GM23338 (cell line): ENCODE results near the gene ATP6V1A.

Source experiments
- CREB1 ChIP-seq: fragments of 250-450 bp; sonication (Bioruptor Pico); IDR thresholded peaks from 2 replicates; pipeline ENCODE4 v1.5.0; 2020; ENCODE audit warnings: low read depth, mild to moderate bottlenecking, moderate library complexity
- CTCF ChIP-seq, 2 experiments: fragments of 200-600 bp in 1 of 2; sonication (generic) in 1 of 2; conservative IDR thresholded peaks; 2 replicates each; pipeline versions ENCODE4 v1.5.1 to v1.6.1; 2016 to 2017; ENCODE audit warnings: antibody characterized with exemption in 2 of 2, low read depth in 2 of 2, mild to moderate bottlenecking in 2 of 2, moderate library complexity in 1 of 2
- EZH2 ChIP-seq: fragments of 200-600 bp; sonication (generic); IDR thresholded peaks from one replicate; pipeline ENCODE4 v1.8.0; 2017; ENCODE audit warnings: antibody characterized with exemption, mild to moderate bottlenecking, low read depth; ENCODE audit not compliant: unreplicated experiment
- EZH2phosphoT487 ChIP-seq: fragments of 200-600 bp; sonication (generic); IDR thresholded peaks from one replicate; pipeline ENCODE4 v1.8.1; 2018; ENCODE audit warnings: antibody characterized with exemption; ENCODE audit not compliant: unreplicated experiment
- JUNB ChIP-seq: IDR thresholded peaks from one replicate; pipeline ENCODE4 v1.6.1; 2016; ENCODE audit warnings: antibody characterized with exemption; ENCODE audit not compliant: unreplicated experiment
- POLR2AphosphoS5 ChIP-seq: IDR thresholded peaks from 2 replicates; pipeline ENCODE4 v1.6.1; 2016; ENCODE audit warnings: antibody characterized with exemption, low read depth
- REST ChIP-seq: IDR thresholded peaks from one replicate; pipeline ENCODE4 v1.6.1; 2018; ENCODE audit warnings: antibody characterized with exemption; ENCODE audit not compliant: unreplicated experiment
- STAT1 ChIP-seq: IDR thresholded peaks from one replicate; pipeline ENCODE4 v1.6.1; 2016; ENCODE audit warnings: antibody characterized with exemption; ENCODE audit not compliant: unreplicated experiment
- ZNF331 ChIP-seq: fragments of 250-450 bp; sonication (Bioruptor Pico); IDR thresholded peaks from 2 replicates; pipeline ENCODE4 v1.5.0; 2020; ENCODE audit warnings: low read depth, mild to moderate bottlenecking, moderate library complexity
- ZNF462 ChIP-seq: fragments of 250-450 bp; sonication (Bioruptor Pico); IDR thresholded peaks from 2 replicates; pipeline ENCODE4 v1.5.0; 2020; ENCODE audit warnings: mild to moderate bottlenecking, moderate library complexity

DNA sequence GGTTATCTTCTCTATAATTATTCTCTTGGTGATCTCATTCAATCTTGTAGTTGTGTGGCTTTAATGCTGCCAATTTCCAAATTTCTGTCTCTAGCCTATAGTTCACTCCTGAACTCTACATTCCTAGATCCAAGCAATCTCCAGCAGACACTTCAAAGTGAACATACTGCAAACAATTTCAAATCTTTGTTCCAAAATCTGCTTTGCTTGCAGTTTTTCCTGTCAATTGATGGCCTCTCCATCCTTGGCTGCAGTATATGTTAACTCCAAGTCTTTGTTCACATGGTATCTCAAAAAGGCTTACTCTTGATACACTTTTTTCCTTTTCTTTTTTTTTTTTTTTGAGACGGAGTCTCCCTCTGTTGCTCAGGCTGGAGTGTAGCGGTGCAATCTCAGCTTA is 18.2 kb upstream of the ATP6V1A start:
- TF ChIP-seq CTCF (conservative IDR thresholded peaks at IDR 0.05; ENCODE audit: low read depth in 2 of 2) (no peak), EZH2 (no peak), EZH2phosphoT487 (no peak), POLR2AphosphoS5 (no peak), STAT1 (no peak), CREB1 (CRISPR knock-in tag) (no peak), REST (no peak), JUNB (no peak), ZNF462 (CRISPR knock-in tag) (no peak), ZNF331 (CRISPR knock-in tag) (no peak)
